SU-DHL-6 (cell line): Measurements from ENCODE around the gene SLC39A7.

Experiments
- CTCF ChIP-seq: fragments of 200-600 bp; sonication (generic); IDR thresholded peaks from one replicate; pipeline ENCODE4 v1.5.1; 2017; ENCODE audit warnings: antibody characterized with exemption, mild to moderate bottlenecking, low read length, moderate library complexity; ENCODE audit not compliant: insufficient read depth, poor library complexity, severe bottlenecking
- EZH2phosphoT487 ChIP-seq: fragments of 200-600 bp; sonication (generic), shearing (Covaris generic); conservative IDR thresholded peaks from 2 replicates; pipeline ENCODE4 v1.6.1; 2018; ENCODE audit warnings: mild to moderate bottlenecking, antibody characterized with exemption, low read length, moderate library complexity, mixed read lengths

GRCh38 chr6:33198853-33199436 is 1.7 kb upstream of the SLC39A7 start:
- TF ChIP-seq CTCF (no peak), EZH2phosphoT487 (no peak)
